Neural progenitor cell (in vitro differentiated cells): ENCODE data around the gene IFT122. TPM values are rescaled to one million over a fixed set of nuclear protein-coding genes. Genes with fewer than 3 reads are reported as not detected.

Experiments
- DNase-seq: peaks from one replicate; pipeline ENCODE4 v3.0.0-alpha.2; 2016; ENCODE audit warnings: low spot score
- H2AFZ ChIP-seq: fragments of 200-600 bp; sonication (generic); replicated peaks from 2 replicates; pipeline ENCODE4 v1.6.1; 2016; ENCODE audit warnings: antibody characterized with exemption
- H3F3A ChIP-seq: fragments of 200-600 bp; sonication (generic); 2 replicates; pipeline ENCODE4 v1.6.1; 2016; ENCODE audit warnings: antibody characterized with exemption, low read depth
- H3K27ac ChIP-seq: fragments of 200-600 bp; sonication (generic); 2 replicates; pipeline ENCODE4 v1.5.1; 2016; ENCODE audit warnings: mild to moderate bottlenecking
- H3K27me3 ChIP-seq: fragments of 200-600 bp; sonication (generic); 2 replicates; pipeline ENCODE4 v1.6.1; 2016; ENCODE audit warnings: mild to moderate bottlenecking, moderate library complexity
- H3K36me3 ChIP-seq: fragments of 200-600 bp; sonication (generic); 2 replicates; pipeline ENCODE4 v1.5.1; 2016
- H3K4me1 ChIP-seq: fragments of 200-600 bp; sonication (generic); 2 replicates; pipeline ENCODE4 v1.6.1; 2016; ENCODE audit warnings: mixed run types
- H3K4me2 ChIP-seq: fragments of 200-600 bp; sonication (generic); 2 replicates; pipeline ENCODE4 v1.6.1; 2016
- H3K4me3 ChIP-seq: fragments of 200-600 bp; sonication (generic); 2 replicates; pipeline ENCODE4 v1.5.1; 2016
- H3K79me2 ChIP-seq: fragments of 200-600 bp; sonication (generic); 2 replicates; pipeline ENCODE4 v1.6.1; 2016; ENCODE audit warnings: low read depth
- H3K9ac ChIP-seq: fragments of 200-600 bp; sonication (generic); 2 replicates; pipeline ENCODE4 v1.6.1; 2016
- H3K9me3 ChIP-seq: fragments of 200-600 bp; sonication (generic); 2 replicates; pipeline ENCODE4 v1.5.1; 2016; ENCODE audit warnings: low read depth
- H4K20me1 ChIP-seq: fragments of 200-600 bp; sonication (generic); 2 replicates; pipeline ENCODE4 v1.6.1; 2016; ENCODE audit warnings: low read depth
- H3K27ac Mint-ChIP-seq: 3 replicates; pipeline ENCODE4 v1.8.0; 2021; ENCODE audit warnings: mixed read lengths
- H3K27me3 Mint-ChIP-seq: 2 replicates; pipeline ENCODE4 v1.8.0; 2022; ENCODE audit warnings: low read depth, mild to moderate bottlenecking, inconsistent platforms, moderate library complexity, mixed read lengths; ENCODE audit not compliant: insufficient read depth
- H3K36me3 Mint-ChIP-seq: 3 replicates; pipeline ENCODE4 v1.8.0; 2021; ENCODE audit warnings: mixed read lengths
- H3K4me1 Mint-ChIP-seq: 3 replicates; pipeline ENCODE4 v1.8.0; 2021; ENCODE audit warnings: mixed read lengths
- H3K4me3 Mint-ChIP-seq: 3 replicates; pipeline ENCODE4 v1.8.0; 2021; ENCODE audit warnings: mild to moderate bottlenecking, moderate library complexity, mixed read lengths
- H3K9me3 Mint-ChIP-seq: 3 replicates; pipeline ENCODE4 v1.8.0; 2020; ENCODE audit warnings: mixed read lengths
- CTCF ChIP-seq: fragments of 200-600 bp; sonication (generic); IDR thresholded peaks from 2 replicates; pipeline ENCODE4 v1.5.1; 2017; ENCODE audit warnings: antibody characterized with exemption, mild to moderate bottlenecking
- EZH2 ChIP-seq: fragments of 200-600 bp; sonication (generic); IDR thresholded peaks from 2 replicates; pipeline ENCODE4 v1.6.1; 2017; ENCODE audit warnings: antibody characterized with exemption, mild to moderate bottlenecking, moderate library complexity
- EZH2phosphoT487 ChIP-seq: fragments of 200-600 bp; sonication (generic); IDR thresholded peaks from 2 replicates; pipeline ENCODE4 v1.6.1; 2017; ENCODE audit warnings: antibody characterized with exemption
- total RNA-seq: library from RNA; depleted of rRNA; stranded (reverse); fragments of >200 nt; gene quantifications from 2 replicates; pipeline ENCODE4 v1.2.3, GENCODE V29; 2015; ENCODE audit warnings: low replicate concordance

IFT122 gene
- total RNA-seq, 1 donor from 2014 or later, result 48.0 TPM

- H3K36me3 Mint-ChIP-seq, result no peaks in the 10 kb centered on the region
- Histone ChIP-seq H3K4me1 (peaks cover 15% of the 10 kb centered on the region), H3K9me3 (no peaks in the 10 kb centered on the region), H3K4me2 (no peak overlapping the region), H3K36me3 (no peaks in the 10 kb centered on the region), H3F3A (peaks cover 2% of the 10 kb centered on the region), H3K9ac (no peak overlapping the region), H3K27ac (no peak overlapping the region), H4K20me1 (no peaks in the 10 kb centered on the region), H3K4me3 (no peak overlapping the region), H3K27me3 (no peaks in the 10 kb centered on the region), H3K79me2 (no peaks in the 10 kb centered on the region), H2AFZ (no peak overlapping the region)
- peaks cover 35% of the 10 kb centered on the region for H3K4me1 Mint-ChIP-seq
- DNase-seq, result no peak
- H3K27me3 Mint-ChIP-seq, result peaks cover 16% of the 10 kb centered on the region
- H3K9me3 Mint-ChIP-seq, result no peaks in the 10 kb centered on the region
- no peak overlapping the region for H3K4me3 Mint-ChIP-seq
- peak overlapping the region; percentile 78 for H3K27ac Mint-ChIP-seq
- TF ChIP-seq CTCF (no peak), EZH2 (no peak), EZH2phosphoT487 (no peak)
Measured at GRCh38 chr3:129549006-129549800, 109.2 kb downstream of the IFT122 start.

DNA sequence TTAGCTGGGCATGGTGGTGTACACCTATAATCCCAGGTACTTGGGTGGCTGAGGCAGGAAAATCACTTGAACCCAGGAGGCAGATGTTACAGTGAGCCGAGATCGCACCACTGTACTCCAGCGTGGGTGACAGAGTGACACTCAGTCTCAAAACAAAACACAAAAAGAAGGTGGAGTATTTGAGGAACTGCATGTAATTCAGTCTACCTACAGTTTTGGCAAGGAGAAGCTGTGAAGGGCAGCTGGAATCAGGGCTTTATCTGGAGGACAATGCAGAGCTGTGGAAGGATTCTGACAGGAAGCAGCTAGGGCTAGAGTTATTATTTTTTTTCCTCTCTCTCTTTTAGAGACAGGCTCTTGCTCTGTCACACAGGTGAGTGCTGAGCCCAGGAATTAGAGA lies 109.8 kb downstream of the IFT122 start:
- H3K4me3 ChIP-seq, result no peak overlapping the region
- peaks cover 21% of the 10 kb centered on the region for H3K4me1 ChIP-seq
- H3K4me2 ChIP-seq, result no peak overlapping the region
- Mint-ChIP-seq H3K4me1 (peaks cover 41% of the 10 kb centered on the region), H3K9me3 (no peaks in the 10 kb centered on the region), H3K27me3 (peaks cover 16% of the 10 kb centered on the region), H3K36me3 (no peaks in the 10 kb centered on the region), H3K4me3 (no peak overlapping the region), H3K27ac (no peak overlapping the region)
- H2AFZ ChIP-seq, result no peak overlapping the region
- no peaks in the 10 kb centered on the region for H3K27me3 ChIP-seq
- no peak overlapping the region for H3K27ac ChIP-seq
- H3K9me3 ChIP-seq, result no peaks in the 10 kb centered on the region
- H3F3A ChIP-seq, result peaks cover 8% of the 10 kb centered on the region
- no peak overlapping the region for H3K9ac ChIP-seq
- TF ChIP-seq CTCF, result no peak
- TF ChIP-seq EZH2phosphoT487, result no peak
- TF ChIP-seq EZH2, result no peak
- H4K20me1 ChIP-seq, result no peaks in the 10 kb centered on the region
- DNase-seq, result no peak
- H3K79me2 ChIP-seq, result no peaks in the 10 kb centered on the region
- H3K36me3 ChIP-seq, result no peaks in the 10 kb centered on the region

DNA sequence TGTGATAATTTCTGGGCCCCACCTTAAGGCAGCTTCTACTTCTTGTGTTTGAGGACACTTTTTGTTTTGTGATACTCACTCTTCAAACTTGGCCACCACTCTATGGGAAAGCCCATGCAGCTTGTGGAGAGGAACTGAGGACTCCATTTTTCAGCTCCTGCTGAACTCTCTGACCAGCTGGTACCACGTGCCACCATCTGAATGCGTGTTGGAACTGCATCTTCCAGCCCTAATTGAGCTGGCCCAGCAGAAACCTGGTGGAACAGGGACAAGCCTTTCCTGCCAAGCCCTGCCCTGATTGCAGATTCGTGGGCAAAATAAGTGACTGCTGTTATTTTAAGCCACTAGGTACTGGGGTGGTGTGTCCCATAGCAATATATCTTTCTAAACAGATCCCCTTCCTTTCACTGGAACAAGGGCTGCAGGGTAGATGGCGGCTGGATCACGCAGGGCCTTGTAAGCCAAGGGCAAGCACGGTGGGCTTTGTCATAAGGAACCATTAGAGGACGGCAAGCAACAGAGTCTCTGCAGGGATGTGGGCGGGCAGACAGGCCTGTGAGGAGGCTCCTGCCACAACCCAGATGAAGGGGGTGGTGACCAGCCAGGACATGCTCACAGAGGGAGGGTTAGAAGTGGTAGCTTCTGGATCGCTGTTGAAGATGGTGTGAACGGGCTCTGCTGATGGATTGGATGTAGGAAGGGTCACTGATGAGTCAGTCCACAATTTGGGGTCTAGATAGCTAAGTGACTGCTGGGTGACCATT lies 112.4 kb downstream of the IFT122 start:
- no peaks in the 10 kb centered on the region for H3K9me3 ChIP-seq
- H3K4me1 Mint-ChIP-seq, result peaks cover 55% of the 10 kb centered on the region
- H3K27me3 Mint-ChIP-seq, result peaks cover 14% of the 10 kb centered on the region
- peaks cover 36% of the 10 kb centered on the region for H3K4me1 ChIP-seq
- H3F3A ChIP-seq, result peaks cover 9% of the 10 kb centered on the region
- H3K4me3 Mint-ChIP-seq, result peak overlapping the region; percentile 15
- H3K27me3 ChIP-seq, result no peaks in the 10 kb centered on the region
- no peak for DNase-seq
- no peak overlapping the region for H3K4me3 ChIP-seq
- no peaks in the 10 kb centered on the region for H3K36me3 ChIP-seq
- no peaks in the 10 kb centered on the region for H4K20me1 ChIP-seq
- H3K9me3 Mint-ChIP-seq, result no peaks in the 10 kb centered on the region
- H3K27ac ChIP-seq, result no peak overlapping the region
- H3K9ac ChIP-seq, result no peak overlapping the region
- H3K27ac Mint-ChIP-seq, result peak overlapping the region; percentile 96
- H3K79me2 ChIP-seq, result no peaks in the 10 kb centered on the region
- H3K4me2 ChIP-seq, result no peak overlapping the region
- H3K36me3 Mint-ChIP-seq, result no peaks in the 10 kb centered on the region
- H2AFZ ChIP-seq, result peak overlapping the region; percentile 15
- TF ChIP-seq EZH2phosphoT487 (no peak), CTCF (no peak), EZH2 (no peak)
